ENCODE results near the gene HEMGN. TPM values are rescaled to one million over a fixed set of nuclear protein-coding genes. Genes with fewer than 3 reads are reported as not detected.

HEMGN gene
- total RNA-seq, 1 donor from 2014 or later, result not detected

DNA sequence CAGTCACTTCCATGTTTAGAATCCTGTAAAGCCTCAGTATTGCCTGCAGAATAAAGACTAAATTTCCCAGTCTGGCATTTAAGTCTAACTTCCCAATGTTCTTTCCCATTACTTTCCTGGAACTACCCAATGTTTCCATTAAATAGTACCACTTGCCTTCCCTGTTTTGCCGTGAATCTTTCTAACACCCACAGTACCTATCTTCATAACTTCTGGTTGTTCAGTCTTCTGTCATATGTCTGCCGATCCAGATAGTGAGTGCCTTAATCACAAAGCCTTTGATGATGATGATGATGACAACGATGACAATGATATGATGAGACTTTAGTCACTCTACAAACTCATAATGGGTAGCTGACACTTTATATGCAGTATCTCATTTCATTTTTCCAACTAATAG, 6.6 kb upstream of the HEMGN start:
- H3K4me3 ChIP-seq (ENCODE audit: low read depth, low read length), result no peak overlapping the region
- peaks cover 16% of the 10 kb centered on the region for H3K27me3 ChIP-seq (ENCODE audit: control insufficient read depth, insufficient read depth, low read length)
- H3K36me3 ChIP-seq (ENCODE audit: control insufficient read depth, insufficient read depth, low read length), result no peaks in the 10 kb centered on the region
- no peak for DNase-seq (ENCODE audit: low read depth)
- TF ChIP-seq, protein P1, sequence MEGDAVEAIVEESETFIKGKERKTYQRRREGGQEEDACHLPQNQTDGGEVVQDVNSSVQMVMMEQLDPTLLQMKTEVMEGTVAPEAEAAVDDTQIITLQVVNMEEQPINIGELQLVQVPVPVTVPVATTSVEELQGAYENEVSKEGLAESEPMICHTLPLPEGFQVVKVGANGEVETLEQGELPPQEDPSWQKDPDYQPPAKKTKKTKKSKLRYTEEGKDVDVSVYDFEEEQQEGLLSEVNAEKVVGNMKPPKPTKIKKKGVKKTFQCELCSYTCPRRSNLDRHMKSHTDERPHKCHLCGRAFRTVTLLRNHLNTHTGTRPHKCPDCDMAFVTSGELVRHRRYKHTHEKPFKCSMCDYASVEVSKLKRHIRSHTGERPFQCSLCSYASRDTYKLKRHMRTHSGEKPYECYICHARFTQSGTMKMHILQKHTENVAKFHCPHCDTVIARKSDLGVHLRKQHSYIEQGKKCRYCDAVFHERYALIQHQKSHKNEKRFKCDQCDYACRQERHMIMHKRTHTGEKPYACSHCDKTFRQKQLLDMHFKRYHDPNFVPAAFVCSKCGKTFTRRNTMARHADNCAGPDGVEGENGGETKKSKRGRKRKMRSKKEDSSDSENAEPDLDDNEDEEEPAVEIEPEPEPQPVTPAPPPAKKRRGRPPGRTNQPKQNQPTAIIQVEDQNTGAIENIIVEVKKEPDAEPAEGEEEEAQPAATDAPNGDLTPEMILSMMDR (IDR thresholded peaks at IDR 0.05; ENCODE audit: insufficient read depth, low read length, poor library complexity, severe bottlenecking), result no peak

DNA sequence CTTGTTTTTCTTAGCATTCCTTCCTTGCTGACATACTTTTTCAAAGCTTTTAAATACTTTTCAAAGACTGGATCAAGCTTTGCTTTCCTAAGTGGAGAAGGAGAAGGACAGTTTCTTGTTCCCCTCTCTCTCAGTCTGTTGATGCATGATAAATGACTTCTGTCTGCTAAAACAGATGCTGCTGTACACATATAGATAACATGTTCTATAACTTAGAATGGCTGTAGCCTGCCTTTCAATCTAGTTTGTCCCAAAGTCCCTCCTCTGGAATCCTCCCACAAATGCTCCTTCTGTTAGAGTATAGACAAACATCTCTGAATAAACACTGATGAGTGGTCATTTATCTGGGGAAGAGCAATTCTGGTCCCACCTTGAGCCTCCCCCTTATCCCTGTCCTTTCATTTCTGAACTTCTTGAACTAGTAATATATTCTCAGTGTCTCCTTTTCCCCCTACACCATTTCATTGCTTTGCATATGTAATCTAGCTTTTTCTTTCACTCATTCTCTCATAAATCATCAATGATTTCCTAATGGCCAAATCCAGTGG, 5.4 kb upstream of the HEMGN start:
- Histone ChIP-seq H3K27me3 (ENCODE audit: control insufficient read depth, insufficient read depth, low read length) (peaks cover 16% of the 10 kb centered on the region), H3K36me3 (ENCODE audit: control insufficient read depth, insufficient read depth, low read length) (no peaks in the 10 kb centered on the region), H3K4me3 (ENCODE audit: low read depth, low read length) (no peak overlapping the region)
- TF ChIP-seq, protein P1 (IDR thresholded peaks at IDR 0.05; ENCODE audit: insufficient read depth, low read length, poor library complexity, severe bottlenecking), result no peak
- DNase-seq (ENCODE audit: low read depth), result no peak

DNA sequence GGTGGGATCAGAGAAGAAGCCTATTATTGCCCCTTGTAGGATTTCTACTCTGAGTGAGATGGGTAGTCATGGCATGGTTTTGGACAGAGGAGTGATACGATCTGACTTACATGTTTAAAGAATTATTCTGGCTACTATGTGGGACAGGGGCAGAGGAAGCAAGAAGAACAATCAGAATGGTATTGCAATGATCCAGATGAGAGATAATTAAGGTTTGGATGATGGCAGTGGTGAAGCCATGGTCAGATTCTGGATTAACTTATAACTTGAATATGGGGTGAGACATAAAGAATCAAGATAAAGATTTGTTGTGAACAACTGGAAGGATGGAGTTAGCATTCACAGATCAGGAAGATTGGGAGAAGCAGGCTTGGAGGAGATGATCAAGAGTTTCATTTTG, 3.4 kb upstream of the HEMGN start:
- no peak overlapping the region for H3K4me3 ChIP-seq (ENCODE audit: low read depth, low read length)
- peaks cover 18% of the 10 kb centered on the region for H3K27me3 ChIP-seq (ENCODE audit: control insufficient read depth, insufficient read depth, low read length)
- no peak for DNase-seq (ENCODE audit: low read depth)
- no peaks in the 10 kb centered on the region for H3K36me3 ChIP-seq (ENCODE audit: control insufficient read depth, insufficient read depth, low read length)
- TF ChIP-seq, protein P1 (IDR thresholded peaks at IDR 0.05; ENCODE audit: insufficient read depth, low read length, poor library complexity, severe bottlenecking), result no peak

DNA sequence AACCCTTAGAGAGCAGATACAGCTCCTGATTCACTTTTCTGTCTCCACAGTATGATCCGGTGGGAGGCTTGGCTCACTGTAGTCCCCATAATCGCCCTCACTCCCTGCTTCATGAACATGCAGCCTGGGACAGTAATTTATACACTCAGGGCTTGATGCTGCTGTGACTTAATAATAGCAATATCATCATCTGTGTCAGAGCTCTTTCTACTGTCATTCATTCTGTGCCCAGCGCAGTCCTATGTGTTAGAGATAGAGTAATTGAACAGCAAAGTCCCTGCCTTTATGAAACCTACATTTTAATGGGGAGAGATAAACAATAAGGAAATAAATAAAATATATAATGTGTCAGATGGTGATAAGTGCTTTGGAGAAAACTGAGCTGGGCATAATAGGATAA, 2.8 kb upstream of the HEMGN start:
- TF ChIP-seq, protein P1 (IDR thresholded peaks at IDR 0.05; ENCODE audit: insufficient read depth, low read length, poor library complexity, severe bottlenecking), result no peak
- Histone ChIP-seq H3K36me3 (ENCODE audit: control insufficient read depth, insufficient read depth, low read length) (no peaks in the 10 kb centered on the region), H3K27me3 (ENCODE audit: control insufficient read depth, insufficient read depth, low read length) (peaks cover 18% of the 10 kb centered on the region), H3K4me3 (ENCODE audit: low read depth, low read length) (no peak overlapping the region)
- DNase-seq (ENCODE audit: low read depth), result no peak

DNA sequence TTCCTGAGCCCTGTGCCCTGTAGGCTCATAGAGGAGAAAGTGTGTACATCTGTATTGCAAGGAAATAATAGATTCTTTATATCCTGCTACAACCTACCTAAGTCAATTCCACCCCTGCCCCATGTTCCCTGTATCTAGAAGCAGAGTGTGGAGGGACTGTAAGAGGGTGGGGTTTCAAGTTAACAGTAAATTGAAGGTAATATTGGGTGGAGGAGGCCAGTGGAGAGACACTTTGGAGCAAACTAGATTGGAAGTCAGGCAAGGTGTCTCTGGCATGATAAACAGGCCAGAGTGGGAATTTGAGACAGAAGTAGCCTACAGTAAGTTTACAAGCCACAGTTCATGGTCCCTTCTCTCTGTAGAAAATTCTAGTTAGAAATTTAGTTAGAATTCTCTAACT, 2.3 kb upstream of the HEMGN start:
- Histone ChIP-seq H3K4me3 (ENCODE audit: low read depth, low read length) (no peak overlapping the region), H3K27me3 (ENCODE audit: control insufficient read depth, insufficient read depth, low read length) (peaks cover 21% of the 10 kb centered on the region), H3K36me3 (ENCODE audit: control insufficient read depth, insufficient read depth, low read length) (no peaks in the 10 kb centered on the region)
- TF ChIP-seq, protein P1 (IDR thresholded peaks at IDR 0.05; ENCODE audit: insufficient read depth, low read length, poor library complexity, severe bottlenecking), result no peak
- DNase-seq (ENCODE audit: low read depth), result no peak

DNA sequence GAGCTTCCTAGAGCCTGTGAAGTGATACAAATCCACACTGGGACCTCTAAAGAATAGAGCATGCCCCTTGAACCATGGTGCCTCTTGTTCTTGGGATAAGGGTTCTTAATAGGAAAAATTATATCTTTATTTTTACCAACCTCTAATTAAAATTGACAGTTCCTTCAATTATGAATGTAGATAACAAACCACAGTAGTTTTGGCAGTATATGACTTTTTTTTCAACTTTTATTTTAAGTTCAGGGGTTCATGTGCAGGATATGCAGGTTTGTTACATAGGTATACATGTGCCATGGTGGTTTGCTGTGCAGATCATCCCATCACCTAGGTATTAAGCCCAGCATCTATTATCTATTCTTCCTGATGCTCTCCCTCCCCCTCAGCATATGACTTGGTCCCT, 974 bp downstream of the HEMGN start:
- DNase-seq (ENCODE audit: low read depth), result no peak
- Histone ChIP-seq H3K36me3 (ENCODE audit: control insufficient read depth, insufficient read depth, low read length) (no peaks in the 10 kb centered on the region), H3K4me3 (ENCODE audit: low read depth, low read length) (no peak overlapping the region), H3K27me3 (ENCODE audit: control insufficient read depth, insufficient read depth, low read length) (peaks cover 14% of the 10 kb centered on the region)
- TF ChIP-seq, protein P1 (IDR thresholded peaks at IDR 0.05; ENCODE audit: insufficient read depth, low read length, poor library complexity, severe bottlenecking), result no peak
